ENCODE results near the gene SLC45A1.

DNA sequence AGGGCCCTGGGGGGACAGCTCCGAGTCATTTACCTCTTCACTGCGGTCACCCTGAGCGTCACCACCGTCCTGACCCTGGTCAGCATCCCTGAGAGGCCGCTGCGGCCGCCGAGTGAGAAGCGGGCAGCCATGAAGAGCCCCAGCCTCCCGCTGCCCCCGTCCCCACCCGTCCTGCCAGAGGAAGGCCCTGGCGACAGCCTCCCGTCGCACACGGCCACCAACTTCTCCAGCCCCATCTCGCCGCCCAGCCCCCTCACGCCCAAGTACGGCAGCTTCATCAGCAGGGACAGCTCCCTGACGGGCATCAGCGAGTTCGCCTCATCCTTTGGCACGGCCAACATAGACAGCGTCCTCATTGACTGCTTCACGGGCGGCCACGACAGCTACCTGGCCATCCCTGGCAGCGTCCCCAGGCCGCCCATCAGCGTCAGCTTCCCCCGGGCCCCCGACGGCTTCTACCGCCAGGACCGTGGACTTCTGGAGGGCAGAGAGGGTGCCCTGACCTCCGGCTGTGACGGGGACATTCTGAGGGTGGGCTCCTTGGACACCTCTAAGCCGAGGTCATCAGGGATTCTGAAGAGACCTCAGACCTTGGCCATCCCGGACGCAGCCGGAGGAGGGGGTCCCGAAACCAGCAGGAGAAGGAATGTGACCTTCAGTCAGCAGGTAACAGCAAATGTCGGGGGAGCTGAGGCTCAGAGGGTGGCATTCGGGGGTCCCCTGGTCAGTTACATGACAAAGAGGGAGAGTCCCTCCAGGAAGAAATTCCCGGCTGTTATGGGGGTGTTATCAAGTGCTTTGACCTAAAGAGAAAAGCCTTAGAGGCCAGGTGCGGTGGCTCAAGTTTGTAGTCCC, 12.6 kb downstream of the SLC45A1 start:
- TF ChIP-seq, protein P1, sequence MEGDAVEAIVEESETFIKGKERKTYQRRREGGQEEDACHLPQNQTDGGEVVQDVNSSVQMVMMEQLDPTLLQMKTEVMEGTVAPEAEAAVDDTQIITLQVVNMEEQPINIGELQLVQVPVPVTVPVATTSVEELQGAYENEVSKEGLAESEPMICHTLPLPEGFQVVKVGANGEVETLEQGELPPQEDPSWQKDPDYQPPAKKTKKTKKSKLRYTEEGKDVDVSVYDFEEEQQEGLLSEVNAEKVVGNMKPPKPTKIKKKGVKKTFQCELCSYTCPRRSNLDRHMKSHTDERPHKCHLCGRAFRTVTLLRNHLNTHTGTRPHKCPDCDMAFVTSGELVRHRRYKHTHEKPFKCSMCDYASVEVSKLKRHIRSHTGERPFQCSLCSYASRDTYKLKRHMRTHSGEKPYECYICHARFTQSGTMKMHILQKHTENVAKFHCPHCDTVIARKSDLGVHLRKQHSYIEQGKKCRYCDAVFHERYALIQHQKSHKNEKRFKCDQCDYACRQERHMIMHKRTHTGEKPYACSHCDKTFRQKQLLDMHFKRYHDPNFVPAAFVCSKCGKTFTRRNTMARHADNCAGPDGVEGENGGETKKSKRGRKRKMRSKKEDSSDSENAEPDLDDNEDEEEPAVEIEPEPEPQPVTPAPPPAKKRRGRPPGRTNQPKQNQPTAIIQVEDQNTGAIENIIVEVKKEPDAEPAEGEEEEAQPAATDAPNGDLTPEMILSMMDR (optimal IDR thresholded peaks at IDR 0.05 in 1 of 3, IDR thresholded peaks at IDR 0.05 in 1 of 3, conservative IDR thresholded peaks at IDR 0.05 in 1 of 3; ENCODE audit: extremely low read depth in 1 of 3, insufficient read depth in 2 of 3, low read length in 3 of 3), result no peak
- no peak for TF ChIP-seq EZH2 (IDR thresholded peaks at IDR 0.05; ENCODE audit: low read length)
